K562 (cell line): Measurements from ENCODE around the gene B3GAT1. TPM values are rescaled to one million over a fixed set of nuclear protein-coding genes. Genes with fewer than 3 reads are reported as not detected.

Experiments
- ATAC-seq: fragments of 200-7000 bp; cut with Tn5 transposase; 3 replicates; pipeline ENCODE4 v1.9.1; 2020; ENCODE audit warnings: moderate library complexity
- BruUV-seq: library from RNA; stranded (reverse); fragments of 400-500 nt; replicated peaks from 2 replicates; lab custom pipeline; 2021; lab: Mats Ljungman, UMichigan
- CTCF ChIA-PET: fragments of 300-600 bp; formaldehyde crosslinking; extraction: SDS; loops from one replicate; lab custom pipeline; 2021; ENCODE audit warnings: low intra/inter-chr PET ratio; lab: Yijun Ruan, JAX
- POLR2A ChIA-PET: fragments of 300-600, 350-650 bp; sonication (Branson Sonifier 250); formaldehyde crosslinking; extraction: SDS; loops from one replicate; lab custom pipeline; 2021; ENCODE audit warnings: antibody characterized with exemption, inconsistent platforms; lab: Yijun Ruan, JAX
- DNase-seq, 4 experiments: peaks; one replicate each; pipeline versions ENCODE4 v3.0.0 to v3.0.0-alpha.2; 2011 to 2018; ENCODE audit warnings: low spot score in 3 of 4, mixed read lengths in 3 of 4; ENCODE audit errors: extremely low read depth in 1 of 4
- FAIRE-seq: peaks from 2 replicates; lab custom pipeline; 2011; peaks lifted over from hg19 to GRCh38; lab: Jason Lieb, UNC
- H2AFZ ChIP-seq: 2 replicates; pipeline ENCODE4 v1.6.0; 2011; ENCODE audit warnings: low read depth, low read length, control low read depth, inconsistent platforms
- H3K27ac ChIP-seq: fragments of 200-600 bp; 3 replicates; pipeline ENCODE4 v1.8.0; 2011; ENCODE audit warnings: low read depth, mild to moderate bottlenecking, control low read depth, inconsistent platforms, low read length, moderate library complexity, mixed read lengths; ENCODE audit errors: extremely low read depth
- H3K27me3 ChIP-seq, 2 experiments: fragments of 300-600 bp in 1 of 2; 2 replicates in 1 of 2; 3 replicates in 1 of 2; pipeline versions ENCODE4 v1.6.0 to v1.8.0; 2011; ENCODE audit warnings: inconsistent platforms in 2 of 2, low read length in 2 of 2, mild to moderate bottlenecking in 1 of 2, mixed read lengths in 1 of 2, moderate library complexity in 1 of 2; ENCODE audit not compliant: control insufficient read depth in 2 of 2, insufficient read depth in 2 of 2
- H3K36me3 ChIP-seq: fragments of 300-600 bp; 3 replicates; pipeline ENCODE4 v1.8.0; 2011; ENCODE audit warnings: mild to moderate bottlenecking, low read length, inconsistent platforms; ENCODE audit not compliant: control insufficient read depth, insufficient read depth
- H3K4me1 ChIP-seq, 2 experiments: fragments of 200-600 bp in 1 of 2; replicated peaks in 1 of 2; 2 replicates in 1 of 2; 3 replicates in 1 of 2; pipeline versions ENCODE4 v1.5.1 to v1.8.0; 2011; ENCODE audit warnings: inconsistent platforms in 2 of 2, low read length in 2 of 2, mild to moderate bottlenecking in 1 of 2, mixed read lengths in 1 of 2, moderate library complexity in 1 of 2; ENCODE audit not compliant: control insufficient read depth in 2 of 2, insufficient read depth in 2 of 2
- H3K4me2 ChIP-seq: 2 replicates; pipeline ENCODE4 v1.6.1; 2011; ENCODE audit warnings: low read length, control low read depth, inconsistent platforms, mixed read lengths; ENCODE audit not compliant: insufficient read depth
- H3K4me3 ChIP-seq: fragments of 200-600 bp; sonication (generic), shearing (Covaris generic); 2 replicates; pipeline ENCODE4 v1.5.1; 2016; ENCODE audit warnings: control low read depth, inconsistent platforms
- H3K79me2 ChIP-seq: fragments of 200-600 bp; 3 replicates; pipeline ENCODE4 v1.8.0; 2011; ENCODE audit warnings: low read length, inconsistent platforms; ENCODE audit not compliant: control insufficient read depth, insufficient read depth
- H3K9ac ChIP-seq, 2 experiments: 2 replicates each; pipeline versions ENCODE4 v1.6.0 to v1.6.1; 2011; ENCODE audit warnings: low read depth in 2 of 2, low read length in 2 of 2, control low read depth in 1 of 2, inconsistent platforms in 1 of 2, mild to moderate bottlenecking in 1 of 2, mixed read lengths in 1 of 2; ENCODE audit not compliant: insufficient read depth in 1 of 2
- H3K9me1 ChIP-seq: one replicate; pipeline ENCODE4 v1.6.0; 2011; ENCODE audit warnings: inconsistent platforms, mild to moderate bottlenecking, low read length, moderate library complexity; ENCODE audit not compliant: control insufficient read depth, insufficient read depth
- H3K9me3 ChIP-seq: replicated peaks from 2 replicates; pipeline ENCODE4 v1.5.1; 2011; ENCODE audit warnings: low read depth, low read length, inconsistent platforms; ENCODE audit not compliant: control insufficient read depth, insufficient read depth
- H4K20me1 ChIP-seq: replicated peaks from 2 replicates; pipeline ENCODE4 v1.6.1; 2011; ENCODE audit warnings: low read length, inconsistent platforms, mixed read lengths; ENCODE audit not compliant: control insufficient read depth, insufficient read depth
- CBX8 ChIP-seq: fragments of 200-600 bp; sonication (generic); IDR thresholded peaks from 2 replicates; pipeline ENCODE4 v1.6.1; 2012; ENCODE audit warnings: borderline replicate concordance, mixed run types, low read depth, mild to moderate bottlenecking, moderate library complexity, mixed read lengths, low read length, control low read depth, inconsistent platforms; ENCODE audit not compliant: poor library complexity, severe bottlenecking; ENCODE audit errors: extremely low read depth
- CCAR2 ChIP-seq: fragments of 200-400 bp; formaldehyde crosslinking; IDR thresholded peaks from 2 replicates; pipeline ENCODE4 v1.6.1; 2017; ENCODE audit warnings: mild to moderate bottlenecking, low read depth, low read length
- ETV6 ChIP-seq, 3 experiments: fragments of 150-350 bp in 1 of 3; sonication (generic) in 1 of 3; formaldehyde crosslinking in 1 of 3; IDR thresholded peaks; 2 replicates each; pipeline versions ENCODE4 v1.6.1 to v1.8.0; 2014 to 2022; ENCODE audit warnings: borderline replicate concordance in 2 of 3, low read depth in 2 of 3, antibody characterized with exemption in 1 of 3, low read length in 1 of 3, mild to moderate bottlenecking in 1 of 3, missing genetic modification reagents in 1 of 3
- GABPB2 ChIP-seq: fragments of 250-450 bp; sonication (Bioruptor Pico); conservative IDR thresholded peaks from 2 replicates; pipeline ENCODE4 v1.5.1; 2021; ENCODE audit warnings: mild to moderate bottlenecking
- NFXL1 ChIP-seq: fragments of 450-650 bp; formaldehyde crosslinking; IDR thresholded peaks from 2 replicates; pipeline ENCODE4 v1.4.0; 2021; ENCODE audit warnings: mild to moderate bottlenecking
- POLR2AphosphoS5 ChIP-seq: IDR thresholded peaks from 2 replicates; pipeline ENCODE4 v1.6.1; 2011; ENCODE audit warnings: mild to moderate bottlenecking, low read depth, low read length, moderate library complexity; ENCODE audit not compliant: control insufficient read depth, insufficient read depth
- RAD51 ChIP-seq: fragments of 450-650 bp; IDR thresholded peaks from 2 replicates; pipeline ENCODE4 v1.7.1; 2016; ENCODE audit warnings: low read depth, mild to moderate bottlenecking, borderline replicate concordance
- SAFB ChIP-seq: fragments of 200-400 bp; formaldehyde crosslinking; IDR thresholded peaks from 2 replicates; pipeline ENCODE4 v1.6.1; 2017; ENCODE audit warnings: low read depth, low read length, borderline replicate concordance
- SMARCB1 ChIP-seq: IDR thresholded peaks from 2 replicates; pipeline ENCODE4 v1.6.1; 2011; ENCODE audit warnings: improper control_type of control experiment, low read depth; ENCODE audit not compliant: insufficient read length
- TCF7 ChIP-seq: sonication (generic); IDR thresholded peaks from 2 replicates; pipeline ENCODE4 v1.6.1; 2016; ENCODE audit warnings: antibody characterized with exemption, borderline replicate concordance
- TFAM ChIP-seq: fragments of 250-450 bp; sonication (Bioruptor Pico); conservative IDR thresholded peaks from 2 replicates; pipeline ENCODE4 v1.5.0; 2021; ENCODE audit warnings: mild to moderate bottlenecking, moderate library complexity
- ZBTB8A ChIP-seq: fragments of 450-650 bp; IDR thresholded peaks from 2 replicates; pipeline ENCODE4 v1.6.1; 2018; ENCODE audit warnings: mild to moderate bottlenecking, moderate library complexity; ENCODE audit not compliant: partially characterized antibody
- ZNF224 ChIP-seq: sonication (generic); formaldehyde crosslinking; IDR thresholded peaks from 2 replicates; pipeline ENCODE4 v1.8.0; 2022; ENCODE audit warnings: mild to moderate bottlenecking, missing genetic modification reagents
- WGBS: fragments of 100-300 bp; shearing (Covaris generic); methylation state at CpG from one replicate; pipeline ENCODE4 v1.1.6; 2016; ENCODE audit warnings: low coverage, mixed read lengths; ENCODE audit not compliant: insufficient coverage; ENCODE audit errors: missing lambda C conversion rate; 5-methylcytosine and 5-hydroxymethylcytosine counted together
- in situ Hi-C: fragments of 300-500 bp; cut with MboI; formaldehyde crosslinking; loops from 4 replicates; pipeline ENCODE4 v1.15.0; 2018; ENCODE audit warnings: inconsistent platforms, mixed read lengths
- intact Hi-C: fragments of 100-400 bp; cut with micrococcal nuclease; formaldehyde crosslinking; loops from 2 replicates; pipeline ENCODE4 v1.14.2; 2022
- polyA plus RNA-seq, 8 experiments: library from polyadenylated mRNA; depleted of rRNA in 4 of 8; stranded (reverse) in 5 of 8; unstranded in 3 of 8; fragments of >200 nt; fragmentation: Nextera tagmentation in 2 of 8; fragmentation: Illumina TruSeq in 1 of 8; extraction: Ambion mirVana in 2 of 8; extraction: Trizol in 1 of 8; gene quantifications; 2 replicates each; pipeline versions ENCODE4 v1.2.1 to v1.2.3, GENCODE V29; 2011 to 2014; ENCODE audit warnings: inconsistent platforms in 1 of 8, missing spikeins in 1 of 8
- total RNA-seq, 7 experiments: library from RNA; depleted of rRNA in 6 of 7; stranded (reverse); fragments of >200 nt in 6 of 7; fragmentation: Illumina TruSeq in 2 of 7; extraction: Trizol in 2 of 7; gene quantifications; 2 replicates each; pipeline versions ENCODE4 v1.2.1 to v1.2.3, GENCODE V29; 2011 to 2021; ENCODE audit warnings: low replicate concordance in 1 of 7

The B3GAT1 gene
- total and polyA plus RNA-seq, 9 of the 15 experiments (the other 6 are each of a cell fraction or from before 2014, with no cell fraction given), result 0.01 to 0.53 (median 0.14) TPM; not detected in 1

- no peak for TF ChIP-seq SAFB
- TF ChIP-seq TCF7, result no peak
- TF ChIP-seq ETV6 (IDR thresholded peaks at IDR 0.05; ENCODE audit: borderline replicate concordance in 1 of 2, low read depth in 2 of 2, low read length in 1 of 2), result no peak
- TF ChIP-seq ETV6 (CRISPR knock-in tag; IDR thresholded peaks at IDR 0.05; ENCODE audit: borderline replicate concordance), result no peak
- no peak for TF ChIP-seq ZBTB8A
- no peak for TF ChIP-seq ZNF224 (CRISPR knock-in tag)
- no peak for TF ChIP-seq CBX8
- TF ChIP-seq TFAM (CRISPR knock-in tag), result no peak
- TF ChIP-seq NFXL1 (CRISPR knock-in tag), result no peak
Measured at GRCh38 chr11:134358856-134359490, 53.1 kb downstream of the B3GAT1 start (continued).

- Histone ChIP-seq H3K27ac (no peak overlapping the region), H3K4me3 (no peak overlapping the region), H2AFZ (no peak overlapping the region), H3K9me1 (no peaks in the 10 kb centered on the region), H3K9me3 (no peaks in the 10 kb centered on the region), H3K4me1 (peaks cover 18 to 20% of the 10 kb centered on the region in 2 experiments; a peak in 4 of 5 replicates), H3K27me3 (no peaks in the 10 kb centered on the region), H3K9ac (peak overlapping the region in 1 of 2 experiments; percentile 29; a peak in 1 of 4 replicates), H3K79me2 (no peaks in the 10 kb centered on the region), H3K4me2 (no peak overlapping the region), H3K36me3 (peaks cover 3% of the 10 kb centered on the region; the same call in 2 of the 3 replicates), H4K20me1 (no peaks in the 10 kb centered on the region)
- TF ChIP-seq GABPB2 (CRISPR knock-in tag) (no peak), POLR2AphosphoS5 (no peak), CCAR2 (no peak), SMARCB1 (no peak), RAD51 (no peak)
- FAIRE-seq, result no peak
- no TSS peak for BruUV-seq
- WGBS, result 74% methylated on average over 25 of the region's 27 CpGs
- intact Hi-C loops (no loop called here), in situ Hi-C loops (no loop called here)
- no peak for DNase-seq
- no peak for ATAC-seq
- POLR2A ChIA-PET, result interaction anchor here (1.1 kb wide), 1 partner anchor 564 kb away, joined by 3 read pairs; no protein-coding TSS in a partner anchor
- CTCF ChIA-PET, result no interaction called here
Measured at GRCh38 chr11:134358165-134358855, 53.7 kb downstream of the B3GAT1 start.
